ENCODE results near the gene SFTPD. TPM values are rescaled to one million over a fixed set of nuclear protein-coding genes. Genes with fewer than 3 reads are reported as not detected.
"Not testable (repeated sequence)": the region's sequence is repeated elsewhere in the genome, so short reads cannot be mapped to it uniquely, and the experiment has no call there.

SFTPD gene
- polyA plus RNA-seq (ENCODE audit: insufficient read length in 4 of 4) = 1 to 10 TPM in 3 of 4 donors, under 1 TPM in 1; 0.91 to 1.4 (median 1.2) TPM

GRCh38 chr10:79948976-79949722 lies at the start of gene SFTPD:
SFTPD (minus strand) TSS chr10:79949105; CDS start chr10:79946659, 2,446 bp downstream.
- no peak for DNase-seq (ENCODE audit: low read depth in 4 of 4, low spot score in 3 of 4)

GRCh38 chr10:79995979-79996634 lies 47.2 kb upstream of the SFTPD start:
- DNase-seq (ENCODE audit: low read depth in 4 of 4, low spot score in 3 of 4) = no peak

- no peak for DNase-seq (ENCODE audit: low read depth in 4 of 4, low spot score in 3 of 4)
These were observed 45.7 kb upstream of the SFTPD start for GRCh38 chr10:79994556-79994955.

GRCh38 chr10:79988199-79988598 lies 39.3 kb upstream of the SFTPD start:
- DNase-seq (ENCODE audit: low read depth in 4 of 4, low spot score in 3 of 4) = not testable (repeated sequence)

- not testable (repeated sequence) for DNase-seq (ENCODE audit: low read depth in 4 of 4, low spot score in 3 of 4)
These were observed 37.8 kb upstream of the SFTPD start for GRCh38 chr10:79986661-79987060.

GRCh38 chr10:79985481-79986072 lies 36.7 kb upstream of the SFTPD start:
- no peak for DNase-seq (ENCODE audit: low read depth in 4 of 4, low spot score in 3 of 4)

GRCh38 chr10:79984851-79985250 lies 35.9 kb upstream of the SFTPD start:
- no peak for DNase-seq (ENCODE audit: low read depth in 4 of 4, low spot score in 3 of 4)

GRCh38 chr10:79983286-79983909 lies 34.5 kb upstream of the SFTPD start:
- no peak for DNase-seq (ENCODE audit: low read depth in 4 of 4, low spot score in 3 of 4)

GRCh38 chr10:79982861-79983260 lies 34.0 kb upstream of the SFTPD start:
- DNase-seq (ENCODE audit: low read depth in 4 of 4, low spot score in 3 of 4) = peak in 1 of 4 donors; percentile 12

GRCh38 chr10:79982362-79982800 lies 33.5 kb upstream of the SFTPD start:
- DNase-seq (ENCODE audit: low read depth in 4 of 4, low spot score in 3 of 4) = peak in 2 of 4 donors; percentile 5 to 15

GRCh38 chr10:79981450-79982361 lies 32.8 kb upstream of the SFTPD start:
- peak in 2 of 4 donors; percentile 31 to 34 for DNase-seq (ENCODE audit: low read depth in 4 of 4, low spot score in 3 of 4)

- DNase-seq (ENCODE audit: low read depth in 4 of 4, low spot score in 3 of 4) = no peak
These were observed 31.8 kb upstream of the SFTPD start for GRCh38 chr10:79980711-79981110.

GRCh38 chr10:79979976-79980687 lies 31.2 kb upstream of the SFTPD start:
- DNase-seq (ENCODE audit: low read depth in 4 of 4, low spot score in 3 of 4) = no peak

GRCh38 chr10:79979310-79979975 lies 30.5 kb upstream of the SFTPD start:
- DNase-seq (ENCODE audit: low read depth in 4 of 4, low spot score in 3 of 4) = no peak

- DNase-seq (ENCODE audit: low read depth in 4 of 4, low spot score in 3 of 4) = no peak
These were observed 28.1 kb upstream of the SFTPD start for GRCh38 chr10:79976999-79977398.

- DNase-seq (ENCODE audit: low read depth in 4 of 4, low spot score in 3 of 4) = no peak
These were observed 21.2 kb upstream of the SFTPD start for GRCh38 chr10:79970062-79970461.

- DNase-seq (ENCODE audit: low read depth in 4 of 4, low spot score in 3 of 4) = no peak
These were observed 999 bp downstream of the SFTPD start for GRCh38 chr10:79947787-79948424.

GRCh38 chr10:79947083-79947415 lies 1.9 kb downstream of the SFTPD start:
- no peak for DNase-seq (ENCODE audit: low read depth in 4 of 4, low spot score in 3 of 4)

All from right renal pelvis (tissue), 4 donors.